Measurements from ENCODE around the gene LRRC8D.

The LRRC8D gene

GRCh38 chr1:89810880-89811279 lies 10.0 kb upstream of the LRRC8D start:
- Histone ChIP-seq H3K9ac (ENCODE audit: insufficient read length) (no peak overlapping the region), H3K4me3 (no peak overlapping the region), H3K9me3 (ENCODE audit: low read depth, low read length) (no peaks in the 10 kb centered on the region), H3K36me3 (ENCODE audit: insufficient read depth, low read length) (no peaks in the 10 kb centered on the region), H3K27ac (no peak overlapping the region)
- no peak for TF ChIP-seq EZH2 (IDR thresholded peaks at IDR 0.05)
- TF ChIP-seq POLR2AphosphoS5 (IDR thresholded peaks at IDR 0.05; ENCODE audit: borderline replicate concordance, low read depth, low read length), result no peak
- TF ChIP-seq FOXP2 (optimal IDR thresholded peaks at IDR 0.05; ENCODE audit: control extremely low read depth, extremely low read length, insufficient read depth), result no peak
- no peak for DNase-seq (ENCODE audit: low read depth, low spot score)

- TF ChIP-seq POLR2AphosphoS5 (IDR thresholded peaks at IDR 0.05; ENCODE audit: borderline replicate concordance, low read depth, low read length) (no peak), FOXP2 (optimal IDR thresholded peaks at IDR 0.05; ENCODE audit: control extremely low read depth, extremely low read length, insufficient read depth) (no peak), EZH2 (IDR thresholded peaks at IDR 0.05) (no peak)
- H3K36me3 ChIP-seq (ENCODE audit: insufficient read depth, low read length), result no peaks in the 10 kb centered on the region
- no peaks in the 10 kb centered on the region for H3K9me3 ChIP-seq (ENCODE audit: low read depth, low read length)
- no peak overlapping the region for H3K4me3 ChIP-seq
- no peak overlapping the region for H3K27ac ChIP-seq
- no peak for DNase-seq (ENCODE audit: low read depth, low spot score)
- no peak overlapping the region for H3K9ac ChIP-seq (ENCODE audit: insufficient read length)
Measured at GRCh38 chr1:89812992-89813391, 7.8 kb upstream of the LRRC8D start.

GRCh38 chr1:89815040-89815439 lies 5.8 kb upstream of the LRRC8D start:
- H3K36me3 ChIP-seq (ENCODE audit: insufficient read depth, low read length), result no peaks in the 10 kb centered on the region
- DNase-seq (ENCODE audit: low read depth, low spot score), result no peak
- TF ChIP-seq POLR2AphosphoS5 (IDR thresholded peaks at IDR 0.05; ENCODE audit: borderline replicate concordance, low read depth, low read length) (no peak), FOXP2 (optimal IDR thresholded peaks at IDR 0.05; ENCODE audit: control extremely low read depth, extremely low read length, insufficient read depth) (no peak), EZH2 (IDR thresholded peaks at IDR 0.05) (no peak)
- H3K27ac ChIP-seq, result no peak overlapping the region
- no peak overlapping the region for H3K9ac ChIP-seq (ENCODE audit: insufficient read length)
- no peak overlapping the region for H3K4me3 ChIP-seq
- no peaks in the 10 kb centered on the region for H3K9me3 ChIP-seq (ENCODE audit: low read depth, low read length)

- TF ChIP-seq EZH2 (IDR thresholded peaks at IDR 0.05), result no peak
- no peak for TF ChIP-seq FOXP2 (optimal IDR thresholded peaks at IDR 0.05; ENCODE audit: control extremely low read depth, extremely low read length, insufficient read depth)
- no peak for TF ChIP-seq POLR2AphosphoS5 (IDR thresholded peaks at IDR 0.05; ENCODE audit: borderline replicate concordance, low read depth, low read length)
- no peak overlapping the region for H3K27ac ChIP-seq
- H3K4me3 ChIP-seq, result no peak overlapping the region
- H3K9ac ChIP-seq (ENCODE audit: insufficient read length), result no peak overlapping the region
- H3K36me3 ChIP-seq (ENCODE audit: insufficient read depth, low read length), result no peaks in the 10 kb centered on the region
- no peak for DNase-seq (ENCODE audit: low read depth, low spot score)
- H3K9me3 ChIP-seq (ENCODE audit: low read depth, low read length), result no peaks in the 10 kb centered on the region
Measured at GRCh38 chr1:89815611-89816010, 5.2 kb upstream of the LRRC8D start.

- no peak for TF ChIP-seq EZH2 (IDR thresholded peaks at IDR 0.05)
- TF ChIP-seq FOXP2 (optimal IDR thresholded peaks at IDR 0.05; ENCODE audit: control extremely low read depth, extremely low read length, insufficient read depth), result no peak
- no peak for TF ChIP-seq POLR2AphosphoS5 (IDR thresholded peaks at IDR 0.05; ENCODE audit: borderline replicate concordance, low read depth, low read length)
- no peak overlapping the region for H3K9ac ChIP-seq (ENCODE audit: insufficient read length)
- no peak overlapping the region for H3K27ac ChIP-seq
- H3K36me3 ChIP-seq (ENCODE audit: insufficient read depth, low read length), result no peaks in the 10 kb centered on the region
- H3K9me3 ChIP-seq (ENCODE audit: low read depth, low read length), result no peaks in the 10 kb centered on the region
- no peak overlapping the region for H3K4me3 ChIP-seq
- DNase-seq (ENCODE audit: low read depth, low spot score), result no peak
Measured at GRCh38 chr1:89816366-89816765, 4.5 kb upstream of the LRRC8D start.

- H3K9ac ChIP-seq (ENCODE audit: insufficient read length), result peak overlapping the region; percentile 80
- peak overlapping the region; percentile 95 for H3K27ac ChIP-seq
- TF ChIP-seq EZH2 (IDR thresholded peaks at IDR 0.05), result no peak
- no peak for TF ChIP-seq FOXP2 (optimal IDR thresholded peaks at IDR 0.05; ENCODE audit: control extremely low read depth, extremely low read length, insufficient read depth)
- peak; percentile 39; the same call in 1 of the 2 replicates for TF ChIP-seq POLR2AphosphoS5 (IDR thresholded peaks at IDR 0.05; ENCODE audit: borderline replicate concordance, low read depth, low read length)
- H3K4me3 ChIP-seq, result peak overlapping the region; percentile 81
- peaks cover 19% of the 10 kb centered on the region for H3K36me3 ChIP-seq (ENCODE audit: insufficient read depth, low read length)
- no peak for DNase-seq (ENCODE audit: low read depth, low spot score)
- no peaks in the 10 kb centered on the region for H3K9me3 ChIP-seq (ENCODE audit: low read depth, low read length)
Measured at GRCh38 chr1:89821322-89822108, 683 bp downstream of the LRRC8D start.

GRCh38 chr1:89822109-89822962 lies 1.5 kb downstream of the LRRC8D start:
- no peak for DNase-seq (ENCODE audit: low read depth, low spot score)
- H3K36me3 ChIP-seq (ENCODE audit: insufficient read depth, low read length), result peaks cover 27% of the 10 kb centered on the region
- no peaks in the 10 kb centered on the region for H3K9me3 ChIP-seq (ENCODE audit: low read depth, low read length)
- TF ChIP-seq POLR2AphosphoS5 (IDR thresholded peaks at IDR 0.05; ENCODE audit: borderline replicate concordance, low read depth, low read length) (no peak; the same call in 1 of the 2 replicates), FOXP2 (optimal IDR thresholded peaks at IDR 0.05; ENCODE audit: control extremely low read depth, extremely low read length, insufficient read depth) (no peak), EZH2 (IDR thresholded peaks at IDR 0.05) (no peak)
- H3K27ac ChIP-seq, result peak overlapping the region; percentile 95
- peak overlapping the region; percentile 81 for H3K4me3 ChIP-seq
- H3K9ac ChIP-seq (ENCODE audit: insufficient read length), result peak overlapping the region; percentile 80

- Histone ChIP-seq H3K9me3 (ENCODE audit: low read depth, low read length) (no peaks in the 10 kb centered on the region), H3K4me3 (peak overlapping the region; percentile 81), H3K9ac (ENCODE audit: insufficient read length) (peak overlapping the region; percentile 80), H3K36me3 (ENCODE audit: insufficient read depth, low read length) (peaks cover 33% of the 10 kb centered on the region), H3K27ac (peak overlapping the region; percentile 95)
- TF ChIP-seq EZH2 (IDR thresholded peaks at IDR 0.05) (no peak), FOXP2 (optimal IDR thresholded peaks at IDR 0.05; ENCODE audit: control extremely low read depth, extremely low read length, insufficient read depth) (no peak), POLR2AphosphoS5 (IDR thresholded peaks at IDR 0.05; ENCODE audit: borderline replicate concordance, low read depth, low read length) (no peak)
- peak; percentile 51 for DNase-seq (ENCODE audit: low read depth, low spot score)
Measured at GRCh38 chr1:89822999-89823628, 2.3 kb downstream of the LRRC8D start.
